Keratinocyte (primary cell): Measurements from ENCODE around the gene MEIS3. TPM values are rescaled to one million over a fixed set of nuclear protein-coding genes. Genes with fewer than 3 reads are reported as not detected.

Experiments used
- DNase-seq: peaks from one replicate; pipeline ENCODE4 v3.0.0-alpha.2; 2011; ENCODE audit warnings: low read depth, missing footprints, low spot score
- FAIRE-seq: peaks from 2 replicates; lab custom pipeline; 2011; peaks lifted over from hg19 to GRCh38; lab: Jason Lieb, UNC
- H2AFZ ChIP-seq: 2 replicates; pipeline ENCODE4 v1.6.0; 2012; ENCODE audit warnings: low read length, control low read depth, inconsistent platforms; ENCODE audit not compliant: control insufficient read depth
- H3K27ac ChIP-seq: 2 replicates; pipeline ENCODE4 v1.5.1; 2011; ENCODE audit warnings: low read length; ENCODE audit not compliant: control insufficient read depth, insufficient read depth
- H3K27me3 ChIP-seq: 3 replicates; pipeline ENCODE4 v1.6.0; 2011; ENCODE audit warnings: low read length; ENCODE audit not compliant: control insufficient read depth, insufficient read depth; ENCODE audit errors: extremely low read depth
- H3K36me3 ChIP-seq, 2 experiments: 2 replicates in 1 of 2; 3 replicates in 1 of 2; pipeline ENCODE4 v1.5.1; 2011; ENCODE audit warnings: low read length in 2 of 2, mild to moderate bottlenecking in 1 of 2; ENCODE audit not compliant: control insufficient read depth in 2 of 2, insufficient read depth in 2 of 2; ENCODE audit errors: extremely low read depth in 1 of 2
- H3K4me1 ChIP-seq: 3 replicates; pipeline ENCODE4 v1.5.1; 2011; ENCODE audit warnings: low read length; ENCODE audit not compliant: control insufficient read depth, insufficient read depth; ENCODE audit errors: extremely low read depth
- H3K4me2 ChIP-seq: 3 replicates; pipeline ENCODE4 v1.6.0; 2011; ENCODE audit warnings: low read depth, low read length; ENCODE audit not compliant: control insufficient read depth, insufficient read depth; ENCODE audit errors: extremely low read depth
- H3K4me3 ChIP-seq, 3 experiments: fragments of 200-600 bp in 1 of 3; sonication (generic) in 1 of 3; 2 replicates in 2 of 3; 3 replicates in 1 of 3; pipeline ENCODE4 v1.5.1; 2011 to 2016; ENCODE audit warnings: low read length in 3 of 3, mild to moderate bottlenecking in 3 of 3, control low read depth in 2 of 3, inconsistent platforms in 1 of 3, low read depth in 1 of 3, mixed read lengths in 1 of 3, mixed run types in 1 of 3, moderate library complexity in 1 of 3; ENCODE audit not compliant: control insufficient read depth in 2 of 3, insufficient read depth in 2 of 3; ENCODE audit errors: extremely low read depth in 1 of 3
- H3K79me2 ChIP-seq: 2 replicates; pipeline ENCODE4 v1.6.0; 2012; ENCODE audit warnings: low read length; ENCODE audit not compliant: control insufficient read depth, insufficient read depth
- H3K9ac ChIP-seq: 3 replicates; pipeline ENCODE4 v1.6.0; 2011; ENCODE audit warnings: low read length; ENCODE audit not compliant: control insufficient read depth, insufficient read depth; ENCODE audit errors: extremely low read depth
- H3K9me1 ChIP-seq: 3 replicates; pipeline ENCODE4 v1.6.0; 2011; ENCODE audit warnings: low read length; ENCODE audit not compliant: control insufficient read depth, insufficient read depth; ENCODE audit errors: extremely low read depth
- H3K9me3 ChIP-seq: 2 replicates; pipeline ENCODE4 v1.5.1; 2012; ENCODE audit warnings: low read depth, low read length; ENCODE audit not compliant: control insufficient read depth
- H4K20me1 ChIP-seq: 3 replicates; pipeline ENCODE4 v1.6.0; 2011; ENCODE audit warnings: low read length; ENCODE audit not compliant: control insufficient read depth, insufficient read depth; ENCODE audit errors: extremely low read depth
- CTCF ChIP-seq, 3 experiments: IDR thresholded peaks in 1 of 3; conservative IDR thresholded peaks in 1 of 3; optimal IDR thresholded peaks in 1 of 3; 2 replicates in 2 of 3; 3 replicates in 1 of 3; pipeline versions ENCODE3 to v1.5.1; 2011; ENCODE audit warnings: low read length in 3 of 3, mild to moderate bottlenecking in 3 of 3, moderate library complexity in 2 of 3, control low read depth in 1 of 3, inconsistent platforms in 1 of 3; ENCODE audit not compliant: insufficient read depth in 2 of 3; ENCODE audit errors: extremely low read depth in 1 of 3
- EZH2 ChIP-seq: IDR thresholded peaks from one replicate; pipeline ENCODE4 v1.6.1; 2012; ENCODE audit warnings: inconsistent platforms, mild to moderate bottlenecking, low read length, moderate library complexity
- dilution Hi-C: fragments of 300-500 bp; cut with MboI; formaldehyde crosslinking; loops from one replicate; pipeline ENCODE4 v1.7.0; 2020; ENCODE audit warnings: low sequenced_read_pairs; ENCODE audit not compliant: extremely low pct_ligation_motif_present
- polyA plus RNA-seq, 5 experiments: library from polyadenylated mRNA; depleted of rRNA in 3 of 5; stranded (reverse) in 3 of 5; stranded (forward) in 1 of 5; unstranded in 1 of 5; fragments of >200 nt; gene quantifications; 1 replicate in 1 of 5; 2 replicates in 3 of 5; 3 replicates in 1 of 5; pipeline versions ENCODE4 v1.2.1 to v1.2.3, GENCODE V29; 2011 to 2012; ENCODE audit warnings: missing spikeins in 2 of 5, low read depth in 1 of 5, low replicate concordance in 1 of 5

Gene MEIS3
- polyA plus RNA-seq, 1 donor (not counting 4 experiments of a cell fraction or from before 2014, with no cell fraction given) = 1.7 TPM

GRCh38 chr19:47445937-47446402 lies 26.6 kb upstream of the MEIS3 start:
- TF ChIP-seq CTCF (optimal IDR thresholded peaks at IDR 0.05 in 1 of 3, IDR thresholded peaks at IDR 0.05 in 1 of 3, conservative IDR thresholded peaks at IDR 0.05 in 1 of 3; ENCODE audit: extremely low read depth in 1 of 3, insufficient read depth in 2 of 3, low read length in 3 of 3) (no peak), EZH2 (no peak)
- Histone ChIP-seq H4K20me1 (peaks cover 2% of the 10 kb centered on the region), H3K4me1 (peaks cover 3% of the 10 kb centered on the region), H3K27ac (no peak overlapping the region), H3K79me2 (no peaks in the 10 kb centered on the region), H3K4me2 (peak overlapping the region; percentile 37), H3K9me1 (no peaks in the 10 kb centered on the region), H3K4me3 (no peak overlapping the region), H3K9ac (no peak overlapping the region), H3K27me3 (peaks cover 66% of the 10 kb centered on the region), H3K9me3 (no peaks in the 10 kb centered on the region), H3K36me3 (no peaks in the 10 kb centered on the region), H2AFZ (no peak overlapping the region)
- FAIRE-seq (no peak), DNase-seq (no peak)
- dilution Hi-C loops = no loop called here

- Histone ChIP-seq H3K36me3 (no peaks in the 10 kb centered on the region), H3K9me1 (no peaks in the 10 kb centered on the region), H3K27ac (no peak overlapping the region), H4K20me1 (peaks cover 2% of the 10 kb centered on the region), H3K27me3 (peaks cover 67% of the 10 kb centered on the region), H3K4me1 (peaks cover 3% of the 10 kb centered on the region), H3K9ac (no peak overlapping the region), H3K79me2 (no peaks in the 10 kb centered on the region), H2AFZ (no peak overlapping the region), H3K4me3 (no peak overlapping the region), H3K4me2 (peak overlapping the region; percentile 37), H3K9me3 (no peaks in the 10 kb centered on the region)
- no peak for TF ChIP-seq CTCF (optimal IDR thresholded peaks at IDR 0.05 in 1 of 3, IDR thresholded peaks at IDR 0.05 in 1 of 3, conservative IDR thresholded peaks at IDR 0.05 in 1 of 3; ENCODE audit: extremely low read depth in 1 of 3, insufficient read depth in 2 of 3, low read length in 3 of 3)
- no peak for TF ChIP-seq EZH2
- dilution Hi-C loops = no loop called here
- FAIRE-seq (no peak), DNase-seq (no peak)
Observed at GRCh38 chr19:47445527-47445926, 26.2 kb upstream of the MEIS3 start.
